ENCODE data around the gene ELOVL6. TPM values are rescaled to one million over a fixed set of nuclear protein-coding genes. Genes with fewer than 3 reads are reported as not detected.
"Not testable (repeated sequence)": the region's sequence is repeated elsewhere in the genome, so short reads cannot be mapped to it uniquely, and the experiment has no call there.

ELOVL6 gene
- total and polyA plus RNA-seq, 10 donors = 0.58 to 4.5 (median 3.3) TPM

GRCh38 chr4:110236324-110236723 lies 37.9 kb upstream of the ELOVL6 start:
- no peaks in the 10 kb centered on the region for H3K9me3 ChIP-seq
- no peak for DNase-seq
- intact Hi-C loops (cut with DNase I; ENCODE audit: low total_unique reads) = no loop called here
- TF ChIP-seq POLR2AphosphoS5 (IDR thresholded peaks at IDR 0.05) = no peak
- no peak for TF ChIP-seq POLR2A (IDR thresholded peaks at IDR 0.05)
- TF ChIP-seq, protein P1, sequence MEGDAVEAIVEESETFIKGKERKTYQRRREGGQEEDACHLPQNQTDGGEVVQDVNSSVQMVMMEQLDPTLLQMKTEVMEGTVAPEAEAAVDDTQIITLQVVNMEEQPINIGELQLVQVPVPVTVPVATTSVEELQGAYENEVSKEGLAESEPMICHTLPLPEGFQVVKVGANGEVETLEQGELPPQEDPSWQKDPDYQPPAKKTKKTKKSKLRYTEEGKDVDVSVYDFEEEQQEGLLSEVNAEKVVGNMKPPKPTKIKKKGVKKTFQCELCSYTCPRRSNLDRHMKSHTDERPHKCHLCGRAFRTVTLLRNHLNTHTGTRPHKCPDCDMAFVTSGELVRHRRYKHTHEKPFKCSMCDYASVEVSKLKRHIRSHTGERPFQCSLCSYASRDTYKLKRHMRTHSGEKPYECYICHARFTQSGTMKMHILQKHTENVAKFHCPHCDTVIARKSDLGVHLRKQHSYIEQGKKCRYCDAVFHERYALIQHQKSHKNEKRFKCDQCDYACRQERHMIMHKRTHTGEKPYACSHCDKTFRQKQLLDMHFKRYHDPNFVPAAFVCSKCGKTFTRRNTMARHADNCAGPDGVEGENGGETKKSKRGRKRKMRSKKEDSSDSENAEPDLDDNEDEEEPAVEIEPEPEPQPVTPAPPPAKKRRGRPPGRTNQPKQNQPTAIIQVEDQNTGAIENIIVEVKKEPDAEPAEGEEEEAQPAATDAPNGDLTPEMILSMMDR (IDR thresholded peaks at IDR 0.05 in 8 of 11, conservative IDR thresholded peaks at IDR 0.05 in 3 of 11) = no peak
- no peak overlapping the region for H3K4me3 ChIP-seq
- peaks cover 0 to 6% (median 0%) of the 10 kb centered on the region in 7 donors for H3K27me3 ChIP-seq (replicated peaks in 1 of 7)
- H3K36me3 ChIP-seq = no peaks in the 10 kb centered on the region
- no peak overlapping the region for H3K27ac ChIP-seq
- no peaks in the 10 kb centered on the region for H3K4me1 ChIP-seq
- WGBS, 5 donors = 85 to 100% (median 92%) methylated on average over 1 of the region's 1 CpG

- H3K4me1 ChIP-seq; H3K36me3 ChIP-seq; H3K27ac ChIP-seq; DNase-seq; H3K4me3 ChIP-seq; intact Hi-C loops (cut with DNase I; ENCODE audit: low total_unique reads); H3K27me3 ChIP-seq (replicated peaks in 1 of 7); H3K9me3 ChIP-seq: not testable (repeated sequence)
- 70 to 87% (median 77%) methylated on average over 11 of the region's 11 CpGs for WGBS, 5 donors
Observed at GRCh38 chr4:110233581-110233980, 35.2 kb upstream of the ELOVL6 start.

DNA sequence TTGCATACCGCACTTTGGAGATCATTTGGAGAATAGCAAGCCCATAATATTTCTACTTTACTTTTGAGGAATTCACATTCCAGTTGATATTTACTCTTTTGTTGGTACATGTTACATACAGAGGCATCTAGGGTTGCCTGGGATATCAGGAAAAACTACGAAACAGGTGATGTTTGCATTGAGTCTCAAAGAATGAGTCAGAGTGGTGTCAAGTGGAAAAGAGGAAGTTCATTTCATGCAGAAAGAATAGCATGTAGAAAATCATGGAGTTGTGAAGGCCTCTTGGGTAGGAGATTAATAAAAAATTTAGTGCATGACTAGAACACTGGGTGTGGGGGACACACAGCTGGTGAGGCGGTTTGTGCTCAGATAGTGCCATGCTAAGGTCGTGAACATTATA lies 33.5 kb upstream of the ELOVL6 start:
- DNase-seq = no peak
- WGBS, 5 donors = 77 to 82% (median 81%) methylated on average over 4 of the region's 4 CpGs

GRCh38 chr4:110229266-110229665 lies 30.9 kb upstream of the ELOVL6 start:
- Histone ChIP-seq H3K4me3 (no peak overlapping the region), H3K27ac (no peak overlapping the region), H3K9me3 (no peaks in the 10 kb centered on the region), H3K27me3 (replicated peaks in 1 of 7) (no peaks in the 10 kb centered on the region), H3K4me1 (no peaks in the 10 kb centered on the region), H3K36me3 (no peaks in the 10 kb centered on the region)
- TF ChIP-seq POLR2AphosphoS5 (IDR thresholded peaks at IDR 0.05) (no peak), POLR2A (IDR thresholded peaks at IDR 0.05) (no peak)
- TF ChIP-seq, protein P1 (IDR thresholded peaks at IDR 0.05 in 8 of 11, conservative IDR thresholded peaks at IDR 0.05 in 3 of 11) = no peak
- DNase-seq = no peak
- WGBS, 5 donors = 84 to 93% (median 89%) methylated on average over 2 of the region's 2 CpGs
- intact Hi-C loops (cut with DNase I; ENCODE audit: low total_unique reads) = no loop called here

More for the DNA sequence above, 33.5 kb upstream of the ELOVL6 start:
- H3K4me1 ChIP-seq = no peaks in the 10 kb centered on the region
- no peaks in the 10 kb centered on the region for H3K36me3 ChIP-seq
- no peak overlapping the region for H3K4me3 ChIP-seq
- intact Hi-C loops (cut with DNase I; ENCODE audit: low total_unique reads) = no loop called here
- TF ChIP-seq POLR2A (IDR thresholded peaks at IDR 0.05) = no peak
- H3K27me3 ChIP-seq (replicated peaks in 1 of 7) = no peaks in the 10 kb centered on the region
- no peak overlapping the region for H3K27ac ChIP-seq
- H3K9me3 ChIP-seq = no peaks in the 10 kb centered on the region

- WGBS, 5 donors = 17 to 46% (median 20%) methylated on average over 4 of the region's 4 CpGs
- no peak overlapping the region for H3K4me3 ChIP-seq
- H3K36me3 ChIP-seq = no peaks in the 10 kb centered on the region
- TF ChIP-seq, protein P1 (IDR thresholded peaks at IDR 0.05 in 8 of 11, conservative IDR thresholded peaks at IDR 0.05 in 3 of 11) = no peak
- TF ChIP-seq POLR2A (IDR thresholded peaks at IDR 0.05) = no peak
- no peak for TF ChIP-seq POLR2AphosphoS5 (IDR thresholded peaks at IDR 0.05)
- DNase-seq = no peak
- H3K9me3 ChIP-seq = no peaks in the 10 kb centered on the region
- no peaks in the 10 kb centered on the region for H3K27me3 ChIP-seq (replicated peaks in 1 of 7)
- no peaks in the 10 kb centered on the region for H3K4me1 ChIP-seq
- H3K27ac ChIP-seq = no peak overlapping the region
- intact Hi-C loops (cut with DNase I; ENCODE audit: low total_unique reads) = no loop called here
Observed at GRCh38 chr4:110224812-110225211, 26.4 kb upstream of the ELOVL6 start.

Measured in spleen (tissue), 11 donors.